K562 (cell line): Measurements from ENCODE around the gene OR7D2. TPM values are rescaled to one million over a fixed set of nuclear protein-coding genes. Genes with fewer than 3 reads are reported as not detected.

Experiments
- C11orf30 ChIP-seq: fragments of 450-650 bp; IDR thresholded peaks from 2 replicates; pipeline ENCODE4 v1.6.1; 2016; ENCODE audit warnings: low read depth, mild to moderate bottlenecking
- DACH1 ChIP-seq: fragments of 450-650 bp; IDR thresholded peaks from 2 replicates; pipeline ENCODE4 v1.6.1; 2018; ENCODE audit not compliant: partially characterized antibody
- ELF4 ChIP-seq: fragments of 450-650 bp; formaldehyde crosslinking; IDR thresholded peaks from 2 replicates; pipeline ENCODE4 v1.4.0; 2022; ENCODE audit warnings: missing genetic modification characterization
- LEF1 ChIP-seq: fragments of 450-650 bp; IDR thresholded peaks from 2 replicates; pipeline ENCODE4 v1.6.1; 2016; ENCODE audit warnings: mild to moderate bottlenecking
- MAFG ChIP-seq: fragments of 450-650 bp; conservative IDR thresholded peaks from 2 replicates; pipeline ENCODE4 v1.6.1; 2016; ENCODE audit warnings: missing genetic modification characterization, missing compliant biosample characterization
- MCM5 ChIP-seq: fragments of 450-650 bp; IDR thresholded peaks from 2 replicates; pipeline ENCODE4 v1.6.1; 2016; ENCODE audit warnings: low read depth
- NR2C1 ChIP-seq, 2 experiments: fragments of 450-650 bp; IDR thresholded peaks; 2 replicates each; pipeline ENCODE4 v1.6.1; 2017; ENCODE audit warnings: mild to moderate bottlenecking in 2 of 2, antibody characterized with exemption in 1 of 2, inconsistent platforms in 1 of 2, missing compliant biosample characterization in 1 of 2, missing genetic modification characterization in 1 of 2
- PHF20 ChIP-seq: fragments of 450-650 bp; IDR thresholded peaks from 2 replicates; pipeline ENCODE4 v1.6.1; 2018; ENCODE audit not compliant: partially characterized antibody
- PML ChIP-seq: IDR thresholded peaks from 2 replicates; pipeline ENCODE4 v1.6.1; 2012; ENCODE audit warnings: low read length, inconsistent platforms
- POLR2H ChIP-seq: IDR thresholded peaks from 2 replicates; pipeline ENCODE4 v1.6.1; 2016; ENCODE audit warnings: missing genetic modification characterization, low read depth, mild to moderate bottlenecking, control low read depth, missing compliant biosample characterization, moderate library complexity
- RAD51 ChIP-seq: fragments of 450-650 bp; IDR thresholded peaks from 2 replicates; pipeline ENCODE4 v1.7.1; 2016; ENCODE audit warnings: low read depth, mild to moderate bottlenecking, borderline replicate concordance
- RBFOX2 ChIP-seq: fragments of 200-400 bp; formaldehyde crosslinking; IDR thresholded peaks from 2 replicates; pipeline ENCODE4 v1.6.1; 2017; ENCODE audit warnings: low read depth, mild to moderate bottlenecking, low read length, moderate library complexity
- SIN3A ChIP-seq, 2 experiments: fragments of 150-350 bp in 1 of 2; IDR thresholded peaks; 2 replicates each; pipeline ENCODE4 v1.6.1; 2011 to 2016; ENCODE audit warnings: borderline replicate concordance in 2 of 2, low read depth in 2 of 2, low read length in 2 of 2, mild to moderate bottlenecking in 2 of 2, moderate library complexity in 2 of 2; ENCODE audit not compliant: control insufficient read depth in 1 of 2
- SMAD2 ChIP-seq: fragments of 150-350 bp; IDR thresholded peaks from 2 replicates; pipeline ENCODE4 v1.6.1; 2014; ENCODE audit warnings: low read depth, mild to moderate bottlenecking, low read length
- ZNF316 ChIP-seq: fragments of 450-650 bp; IDR thresholded peaks from 2 replicates; pipeline ENCODE4 v1.6.1; 2016
- ZNF766 ChIP-seq: fragments of 200-800 bp; sonication (Bioruptor generic); conservative IDR thresholded peaks from 2 replicates; pipeline ENCODE4 v1.6.1; 2016; ENCODE audit warnings: missing genetic modification characterization, missing compliant biosample characterization
- polyA plus RNA-seq, 8 experiments: library from polyadenylated mRNA; depleted of rRNA in 4 of 8; stranded (reverse) in 5 of 8; unstranded in 3 of 8; fragments of >200 nt; fragmentation: Nextera tagmentation in 2 of 8; fragmentation: Illumina TruSeq in 1 of 8; extraction: Ambion mirVana in 2 of 8; extraction: Trizol in 1 of 8; gene quantifications; 2 replicates each; pipeline versions ENCODE4 v1.2.1 to v1.2.3, GENCODE V29; 2011 to 2014; ENCODE audit warnings: inconsistent platforms in 1 of 8, missing spikeins in 1 of 8
- total RNA-seq, 7 experiments: library from RNA; depleted of rRNA in 6 of 7; stranded (reverse); fragments of >200 nt in 6 of 7; fragmentation: Illumina TruSeq in 2 of 7; extraction: Trizol in 2 of 7; gene quantifications; 2 replicates each; pipeline versions ENCODE4 v1.2.1 to v1.2.3, GENCODE V29; 2011 to 2021; ENCODE audit warnings: low replicate concordance in 1 of 7
- TF ChIP-seq, protein P1 (sequence below): conservative IDR thresholded peaks from 2 replicates; pipeline ENCODE4 v1.6.1; 2011; ENCODE audit warnings: low read depth, mild to moderate bottlenecking, low read length; ENCODE audit not compliant: control insufficient read depth
- TF ChIP-seq, protein P2 (sequence below): fragments of 150-350 bp; conservative IDR thresholded peaks from 2 replicates; pipeline ENCODE4 v1.6.1; 2014; ENCODE audit warnings: low read length
- TF ChIP-seq, protein P3 (sequence below): fragments of 200-800 bp; sonication (Bioruptor generic); IDR thresholded peaks from 2 replicates; pipeline ENCODE4 v1.6.1; 2016; ENCODE audit warnings: missing genetic modification characterization, missing compliant biosample characterization

The OR7D2 gene
- total and polyA plus RNA-seq, 9 of the 15 experiments (the other 6 are each of a cell fraction or from before 2014, with no cell fraction given), result 0.05 to 0.75 (median 0.45) TPM

DNA sequence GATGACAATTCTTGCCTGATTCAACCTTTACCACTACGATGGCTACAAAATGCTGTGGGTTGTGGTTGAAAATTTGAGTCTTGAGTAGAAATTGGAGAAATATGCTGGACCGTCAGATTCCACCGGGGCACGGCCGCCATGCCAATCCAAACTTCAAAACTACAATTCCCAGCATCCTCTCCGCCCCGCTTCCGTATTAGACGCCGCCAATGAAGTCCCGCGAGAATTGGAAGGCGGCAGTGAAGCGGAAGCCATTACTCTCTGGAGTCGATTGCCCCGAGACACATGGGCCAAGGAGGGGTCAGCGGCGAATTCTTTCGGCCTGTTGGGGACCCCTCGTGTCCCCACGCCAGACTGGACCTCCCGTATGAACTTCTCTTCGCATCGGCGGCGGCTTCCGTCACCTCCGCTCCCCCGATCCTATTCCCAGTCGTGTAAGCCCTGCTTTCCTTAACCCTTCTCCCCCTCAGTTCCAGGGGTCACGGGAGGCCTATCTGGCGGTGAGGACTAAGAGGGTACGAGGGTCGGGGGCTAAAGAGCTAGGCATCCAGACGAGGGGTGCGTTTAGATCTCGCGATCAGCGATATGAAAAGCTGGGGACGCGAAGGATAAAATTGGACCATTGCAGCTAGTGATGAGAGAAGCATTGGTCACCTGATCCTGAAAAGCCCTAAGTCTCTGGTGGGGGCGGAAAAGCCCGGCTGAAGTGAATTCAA, 38.5 kb upstream of the OR7D2 start, which contains the start of gene ZNF317 (continued):
- TF ChIP-seq, protein P1, sequence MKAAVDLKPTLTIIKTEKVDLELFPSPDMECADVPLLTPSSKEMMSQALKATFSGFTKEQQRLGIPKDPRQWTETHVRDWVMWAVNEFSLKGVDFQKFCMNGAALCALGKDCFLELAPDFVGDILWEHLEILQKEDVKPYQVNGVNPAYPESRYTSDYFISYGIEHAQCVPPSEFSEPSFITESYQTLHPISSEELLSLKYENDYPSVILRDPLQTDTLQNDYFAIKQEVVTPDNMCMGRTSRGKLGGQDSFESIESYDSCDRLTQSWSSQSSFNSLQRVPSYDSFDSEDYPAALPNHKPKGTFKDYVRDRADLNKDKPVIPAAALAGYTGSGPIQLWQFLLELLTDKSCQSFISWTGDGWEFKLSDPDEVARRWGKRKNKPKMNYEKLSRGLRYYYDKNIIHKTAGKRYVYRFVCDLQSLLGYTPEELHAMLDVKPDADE, result peak; percentile 88
- TF ChIP-seq C11orf30 (peak; percentile 36; the same call in 1 of the 2 replicates), RBFOX2 (peak; percentile 94), SIN3A (IDR thresholded peaks at IDR 0.05; ENCODE audit: borderline replicate concordance in 2 of 2, control insufficient read depth in 1 of 2, low read depth in 2 of 2, low read length in 2 of 2) (peak; percentile 67 to 68; a peak in 2 of 4 replicates), MAFG (no peak), PHF20 (peak; percentile 89), ZNF766 (peak; percentile 53; the same call in 1 of the 2 replicates), POLR2H (tag) (peak; percentile 72), SMAD2 (no peak), DACH1 (no peak), MCM5 (no peak), ZNF316 (no peak), RAD51 (peak; percentile 72; the same call in 1 of the 2 replicates), NR2C1 (IDR thresholded peaks at IDR 0.05) (peak; percentile 70), NR2C1 (tag; IDR thresholded peaks at IDR 0.05) (peak; percentile 78), ELF4 (CRISPR knock-in tag) (peak; percentile 98), LEF1 (0 out of 2 replicates have a peak, but pooled peaks have one; percentile 20), PML (peak; percentile 77)
- TF ChIP-seq, protein P2, sequence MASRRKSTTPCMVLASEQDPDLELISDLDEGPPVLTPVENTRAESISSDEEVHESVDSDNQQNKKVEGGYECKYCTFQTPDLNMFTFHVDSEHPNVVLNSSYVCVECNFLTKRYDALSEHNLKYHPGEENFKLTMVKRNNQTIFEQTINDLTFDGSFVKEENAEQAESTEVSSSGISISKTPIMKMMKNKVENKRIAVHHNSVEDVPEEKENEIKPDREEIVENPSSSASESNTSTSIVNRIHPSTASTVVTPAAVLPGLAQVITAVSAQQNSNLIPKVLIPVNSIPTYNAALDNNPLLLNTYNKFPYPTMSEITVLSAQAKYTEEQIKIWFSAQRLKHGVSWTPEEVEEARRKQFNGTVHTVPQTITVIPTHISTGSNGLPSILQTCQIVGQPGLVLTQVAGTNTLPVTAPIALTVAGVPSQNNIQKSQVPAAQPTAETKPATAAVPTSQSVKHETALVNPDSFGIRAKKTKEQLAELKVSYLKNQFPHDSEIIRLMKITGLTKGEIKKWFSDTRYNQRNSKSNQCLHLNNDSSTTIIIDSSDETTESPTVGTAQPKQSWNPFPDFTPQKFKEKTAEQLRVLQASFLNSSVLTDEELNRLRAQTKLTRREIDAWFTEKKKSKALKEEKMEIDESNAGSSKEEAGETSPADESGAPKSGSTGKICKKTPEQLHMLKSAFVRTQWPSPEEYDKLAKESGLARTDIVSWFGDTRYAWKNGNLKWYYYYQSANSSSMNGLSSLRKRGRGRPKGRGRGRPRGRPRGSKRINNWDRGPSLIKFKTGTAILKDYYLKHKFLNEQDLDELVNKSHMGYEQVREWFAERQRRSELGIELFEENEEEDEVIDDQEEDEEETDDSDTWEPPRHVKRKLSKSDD, result peak; percentile 80; the same call in 1 of the 2 replicates
- TF ChIP-seq, protein P3, sequence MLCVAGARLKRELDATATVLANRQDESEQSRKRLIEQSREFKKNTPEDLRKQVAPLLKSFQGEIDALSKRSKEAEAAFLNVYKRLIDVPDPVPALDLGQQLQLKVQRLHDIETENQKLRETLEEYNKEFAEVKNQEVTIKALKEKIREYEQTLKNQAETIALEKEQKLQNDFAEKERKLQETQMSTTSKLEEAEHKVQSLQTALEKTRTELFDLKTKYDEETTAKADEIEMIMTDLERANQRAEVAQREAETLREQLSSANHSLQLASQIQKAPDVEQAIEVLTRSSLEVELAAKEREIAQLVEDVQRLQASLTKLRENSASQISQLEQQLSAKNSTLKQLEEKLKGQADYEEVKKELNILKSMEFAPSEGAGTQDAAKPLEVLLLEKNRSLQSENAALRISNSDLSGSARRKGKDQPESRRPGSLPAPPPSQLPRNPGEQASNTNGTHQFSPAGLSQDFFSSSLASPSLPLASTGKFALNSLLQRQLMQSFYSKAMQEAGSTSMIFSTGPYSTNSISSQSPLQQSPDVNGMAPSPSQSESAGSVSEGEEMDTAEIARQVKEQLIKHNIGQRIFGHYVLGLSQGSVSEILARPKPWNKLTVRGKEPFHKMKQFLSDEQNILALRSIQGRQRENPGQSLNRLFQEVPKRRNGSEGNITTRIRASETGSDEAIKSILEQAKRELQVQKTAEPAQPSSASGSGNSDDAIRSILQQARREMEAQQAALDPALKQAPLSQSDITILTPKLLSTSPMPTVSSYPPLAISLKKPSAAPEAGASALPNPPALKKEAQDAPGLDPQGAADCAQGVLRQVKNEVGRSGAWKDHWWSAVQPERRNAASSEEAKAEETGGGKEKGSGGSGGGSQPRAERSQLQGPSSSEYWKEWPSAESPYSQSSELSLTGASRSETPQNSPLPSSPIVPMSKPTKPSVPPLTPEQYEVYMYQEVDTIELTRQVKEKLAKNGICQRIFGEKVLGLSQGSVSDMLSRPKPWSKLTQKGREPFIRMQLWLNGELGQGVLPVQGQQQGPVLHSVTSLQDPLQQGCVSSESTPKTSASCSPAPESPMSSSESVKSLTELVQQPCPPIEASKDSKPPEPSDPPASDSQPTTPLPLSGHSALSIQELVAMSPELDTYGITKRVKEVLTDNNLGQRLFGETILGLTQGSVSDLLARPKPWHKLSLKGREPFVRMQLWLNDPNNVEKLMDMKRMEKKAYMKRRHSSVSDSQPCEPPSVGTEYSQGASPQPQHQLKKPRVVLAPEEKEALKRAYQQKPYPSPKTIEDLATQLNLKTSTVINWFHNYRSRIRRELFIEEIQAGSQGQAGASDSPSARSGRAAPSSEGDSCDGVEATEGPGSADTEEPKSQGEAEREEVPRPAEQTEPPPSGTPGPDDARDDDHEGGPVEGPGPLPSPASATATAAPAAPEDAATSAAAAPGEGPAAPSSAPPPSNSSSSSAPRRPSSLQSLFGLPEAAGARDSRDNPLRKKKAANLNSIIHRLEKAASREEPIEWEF, result no peak
